Lung (tissue), 12 donors: Measurements from ENCODE around the gene MPL. TPM values are rescaled to one million over a fixed set of nuclear protein-coding genes. Genes with fewer than 3 reads are reported as not detected.

Experiments used
- ATAC-seq: fragments of 200-7000 bp; cut with Tn5 transposase; one replicate; pipeline ENCODE4 v1.9.1; 2020; ENCODE audit warnings: moderate number of reproducible peaks; ENCODE audit not compliant: insufficient read depth, low FRiP score
- DNase-seq, 3 donors: peaks; one replicate each; pipeline ENCODE4 v3.0.0-alpha.2; 2013 to 2017
- H3K27ac ChIP-seq, 2 donors: one replicate each; pipeline ENCODE4 v1.5.1; 2013; ENCODE audit warnings: mild to moderate bottlenecking in 2 of 2, moderate library complexity in 2 of 2, control low read depth in 1 of 2, inconsistent platforms in 1 of 2, low read depth in 1 of 2, low read length in 1 of 2
- H3K27me3 ChIP-seq, 3 donors: one replicate each; pipeline ENCODE4 v1.5.1; 2013; ENCODE audit warnings: low read length in 2 of 3; ENCODE audit not compliant: control insufficient read depth in 3 of 3, insufficient read depth in 3 of 3
- H3K36me3 ChIP-seq, 4 donors: one replicate each; pipeline ENCODE4 v1.5.1; 2013; ENCODE audit warnings: low read length in 4 of 4, mild to moderate bottlenecking in 1 of 4, moderate library complexity in 1 of 4; ENCODE audit not compliant: control insufficient read depth in 4 of 4, insufficient read depth in 4 of 4
- H3K4me1 ChIP-seq, 5 donors: one replicate each; pipeline ENCODE4 v1.5.1; 2013; ENCODE audit warnings: low read length in 5 of 5, mild to moderate bottlenecking in 2 of 5, moderate library complexity in 1 of 5; ENCODE audit not compliant: control insufficient read depth in 5 of 5, insufficient read depth in 5 of 5
- H3K4me3 ChIP-seq: one replicate; pipeline ENCODE4 v1.5.1; 2013; ENCODE audit warnings: mild to moderate bottlenecking, control low read depth, moderate library complexity
- H3K9ac ChIP-seq, 2 donors: one replicate each; pipeline ENCODE4 v1.5.1; 2013; ENCODE audit warnings: low read length in 2 of 2, control low read depth in 1 of 2; ENCODE audit not compliant: insufficient read depth in 1 of 2
- H3K9me3 ChIP-seq, 4 donors: one replicate each; pipeline ENCODE4 v1.5.1; 2013; ENCODE audit warnings: low read length in 3 of 4, mild to moderate bottlenecking in 1 of 4, moderate library complexity in 1 of 4; ENCODE audit not compliant: control insufficient read depth in 4 of 4, insufficient read depth in 3 of 4
- CTCF ChIP-seq: IDR thresholded peaks from 2 replicates; pipeline ENCODE4 v1.5.1; 2012; ENCODE audit warnings: mild to moderate bottlenecking; ENCODE audit errors: control extremely low read depth, extremely low read depth
- WGBS, 2 donors: extraction: QIAGEN DNeasy Blood & Tissue Kit; methylation state at CpG; one replicate each; pipeline ENCODE4 v1.1.7; 2013; 5-methylcytosine and 5-hydroxymethylcytosine counted together
- polyA plus RNA-seq, 2 donors: library from polyadenylated mRNA; stranded (reverse); fragments of 200-250 nt; gene quantifications; one replicate each; pipeline ENCODE4 v1.2.1, GENCODE V29; 2013
- total RNA-seq, 2 donors: library from RNA; depleted of rRNA in 1 of 2; stranded (reverse); fragments of >200 nt in 1 of 2; gene quantifications; one replicate each; pipeline ENCODE4 v1.2.1, GENCODE V29; 2014 to 2021
- donor health status: control.
- donor health status: control.
- donor health status: Bipolar disorder and iron deficiency.
- donor health status: healthy.
- donor health status: DM: yes; HTN: yes; CAD: no.

The MPL gene
- total and polyA plus RNA-seq, 4 donors = 0.12 to 0.67 (median 0.43) TPM

GRCh38 chr1:43358121-43358745 lies 20.6 kb downstream of the MPL start:
- no peaks in the 10 kb centered on the region for H3K27me3 ChIP-seq
- peak; percentile 5 for TF ChIP-seq CTCF
- H3K27ac ChIP-seq = peak overlapping the region; percentile 98 to 99
- peaks cover under 1 to 19% (median 14%) of the 10 kb centered on the region in 4 donors for H3K36me3 ChIP-seq
- peak in 1 of 3 donors; percentile 53 for DNase-seq
- H3K4me3 ChIP-seq = peak overlapping the region; percentile 70
- no peaks in the 10 kb centered on the region for H3K9me3 ChIP-seq
- ATAC-seq = peak; percentile 41
- H3K9ac ChIP-seq = peak overlapping the region; percentile 66 to 85
- peaks cover 0 to 29% (median 6%) of the 10 kb centered on the region in 5 donors for H3K4me1 ChIP-seq
- 0 to 1% methylated on average over 30 to 33 of the region's 33 CpGs for WGBS, 2 donors

GRCh38 chr1:43358746-43359693 lies 21.4 kb downstream of the MPL start, which contains the start of gene CDC20:
CDC20 (plus strand) TSS chr1:43358981; CDS start chr1:43359216, 235 bp downstream.
- Histone ChIP-seq H3K9ac (peak within 1 kb of the TSS; percentile 66 to 85), H3K36me3 (peaks cover 5 to 27% (median 22%) of the 10 kb centered on the region in 4 donors), H3K4me1 (peaks cover 0 to 29% (median 6%) of the 10 kb centered on the region in 5 donors), H3K27me3 (no peaks in the 10 kb centered on the region), H3K4me3 (peak within 1 kb of the TSS; percentile 70), H3K9me3 (no peaks in the 10 kb centered on the region), H3K27ac (peak within 1 kb of the TSS; percentile 98 to 99)
- ATAC-seq (peak; percentile 100), DNase-seq (peak; percentile 98 to 99 (median 98))
- no peak for TF ChIP-seq CTCF
- WGBS, 2 donors = 3 to 4% methylated on average over 52 to 59 of the region's 59 CpGs

- H3K4me3 ChIP-seq = no peak overlapping the region
- WGBS, 2 donors = 42 to 45% methylated on average over 11 of the region's 11 CpGs
Measured at GRCh38 chr1:43359696-43360095, 22.1 kb downstream of the MPL start.

More at GRCh38 chr1:43359696-43360095, 22.1 kb downstream of the MPL start:
- no peaks in the 10 kb centered on the region for H3K9me3 ChIP-seq
- DNase-seq = no peak
- peaks cover 5 to 33% (median 26%) of the 10 kb centered on the region in 4 donors for H3K36me3 ChIP-seq
- H3K27me3 ChIP-seq = no peaks in the 10 kb centered on the region
- no peak overlapping the region for H3K27ac ChIP-seq
- no peak for ATAC-seq
- peaks cover 0 to 29% (median 6%) of the 10 kb centered on the region in 5 donors for H3K4me1 ChIP-seq
- no peak for TF ChIP-seq CTCF
- H3K9ac ChIP-seq = no peak overlapping the region
